Measurements from ENCODE around the gene TGM2.

The TGM2 gene

DNA sequence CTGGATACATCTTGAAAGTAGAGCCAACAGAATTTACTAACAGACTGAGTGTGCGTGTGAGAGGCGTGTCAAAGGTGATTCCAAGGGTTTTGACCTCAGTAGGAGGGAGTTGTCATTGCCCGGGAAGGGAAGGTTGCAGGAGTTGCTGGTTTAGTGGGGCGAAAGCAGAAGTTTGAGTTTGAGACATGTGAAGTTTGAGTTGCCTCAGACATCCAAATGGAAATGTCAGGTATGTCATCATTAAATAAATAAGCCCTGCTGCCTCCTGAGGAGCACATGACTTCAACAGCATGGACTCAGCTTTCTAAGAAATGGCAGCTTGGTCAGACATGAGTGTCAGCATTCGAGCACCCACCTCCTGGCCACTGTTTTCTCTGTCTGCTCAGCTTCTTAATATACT is 26.6 kb upstream of the TGM2 start:
- Histone ChIP-seq H3K79me2 (ENCODE audit: control insufficient read depth, insufficient read depth, low read length, poor library complexity) (no peaks in the 10 kb centered on the region), H3K4me3 (ENCODE audit: low read depth, low read length) (no peak overlapping the region), H3K23ac (ENCODE audit: low read length) (no peak overlapping the region), H3K18ac (ENCODE audit: low read length) (no peak overlapping the region), H3K27ac (ENCODE audit: low read depth, low read length) (no peak overlapping the region), H3K9me3 (ENCODE audit: insufficient read depth, low read depth, low read length) (no peaks in the 10 kb centered on the region), H3K27me3 (ENCODE audit: insufficient read depth, low read length) (no peaks in the 10 kb centered on the region), H2BK120ac (ENCODE audit: insufficient read depth, low read length, poor library complexity) (no peak overlapping the region), H4K12ac (ENCODE audit: low read depth, low read length) (no peak overlapping the region), H2AK5ac (ENCODE audit: low read length) (no peak overlapping the region), H3K4ac (ENCODE audit: low read depth, low read length) (no peak overlapping the region), H4K91ac (ENCODE audit: low read depth, low read length) (peak overlapping the region; percentile 21), H3K9ac (ENCODE audit: low read length) (no peak overlapping the region), H2BK5ac (ENCODE audit: low read depth, low read length, poor library complexity) (peak overlapping the region; percentile 18), H2AFZ (ENCODE audit: insufficient read depth, low read length, poor library complexity) (no peak overlapping the region), H3K4me2 (ENCODE audit: low read length) (no peak overlapping the region), H3K14ac (ENCODE audit: low read length) (no peak overlapping the region), H4K8ac (ENCODE audit: low read depth, low read length) (no peak overlapping the region), H2BK12ac (ENCODE audit: low read length) (peak overlapping the region; percentile 33), H3K79me1 (ENCODE audit: low read length) (peaks cover 32% of the 10 kb centered on the region), H3K36me3 (ENCODE audit: control insufficient read depth in 1 of 2, insufficient read depth in 2 of 2, low read length in 2 of 2) (no peaks in the 10 kb centered on the region), H3K4me1 (ENCODE audit: control insufficient read depth in 1 of 2, insufficient read depth in 2 of 2, low read length in 2 of 2) (peaks cover 13 to 29% of the 10 kb centered on the region in 2 experiments)
- WGBS (ENCODE audit: extremely low coverage, insufficient coverage, insufficient read length): no CpG with 5 or more reads among the region's 5 CpGs
- DNase-seq: no peak

DNA sequence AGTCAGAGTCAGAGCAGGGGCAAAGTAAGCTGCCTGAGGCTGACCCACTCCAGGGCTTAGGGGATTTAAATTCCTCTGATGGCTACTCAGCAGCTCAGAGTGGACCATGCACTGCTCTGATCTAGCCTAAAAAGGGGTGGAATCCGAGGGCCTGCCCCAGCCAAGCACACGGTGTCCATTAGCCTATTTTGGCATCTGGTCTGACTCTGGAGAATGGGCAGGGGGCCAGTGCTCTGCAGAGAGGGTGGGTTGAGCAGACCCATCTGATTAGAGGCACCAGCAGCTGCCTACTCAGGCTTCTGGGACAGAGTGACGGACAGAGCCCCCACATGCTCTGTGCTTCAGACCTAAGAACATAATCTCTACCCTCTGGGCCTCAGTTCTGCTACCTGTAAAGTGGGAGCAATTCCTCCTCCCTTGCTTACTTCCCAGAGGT is 25.9 kb upstream of the TGM2 start:
- no peaks in the 10 kb centered on the region for H3K36me3 ChIP-seq (ENCODE audit: control insufficient read depth in 1 of 2, insufficient read depth in 2 of 2, low read length in 2 of 2)
- no CpG with 5 or more reads among the region's 3 CpGs for WGBS (ENCODE audit: extremely low coverage, insufficient coverage, insufficient read length)
- H4K8ac ChIP-seq (ENCODE audit: low read depth, low read length): no peak overlapping the region
- H3K23ac ChIP-seq (ENCODE audit: low read length): no peak overlapping the region
- H2AFZ ChIP-seq (ENCODE audit: insufficient read depth, low read length, poor library complexity): no peak overlapping the region
- no peak overlapping the region for H3K9ac ChIP-seq (ENCODE audit: low read length)
- peaks cover 29% of the 10 kb centered on the region for H3K79me1 ChIP-seq (ENCODE audit: low read length)
- H3K4ac ChIP-seq (ENCODE audit: low read depth, low read length): no peak overlapping the region
- no peak overlapping the region for H2BK5ac ChIP-seq (ENCODE audit: low read depth, low read length, poor library complexity)
- peaks cover 7 to 23% of the 10 kb centered on the region in 2 experiments for H3K4me1 ChIP-seq (ENCODE audit: control insufficient read depth in 1 of 2, insufficient read depth in 2 of 2, low read length in 2 of 2)
- peak overlapping the region; percentile 48 for H2BK12ac ChIP-seq (ENCODE audit: low read length)
- H3K4me3 ChIP-seq (ENCODE audit: low read depth, low read length): no peak overlapping the region
- H4K91ac ChIP-seq (ENCODE audit: low read depth, low read length): peak overlapping the region; percentile 57
- no peak for DNase-seq
- no peaks in the 10 kb centered on the region for H3K27me3 ChIP-seq (ENCODE audit: insufficient read depth, low read length)
- H3K18ac ChIP-seq (ENCODE audit: low read length): no peak overlapping the region
- H3K9me3 ChIP-seq (ENCODE audit: insufficient read depth, low read depth, low read length): no peaks in the 10 kb centered on the region
- H3K27ac ChIP-seq (ENCODE audit: low read depth, low read length): no peak overlapping the region
- peak overlapping the region; percentile 7 for H2BK120ac ChIP-seq (ENCODE audit: insufficient read depth, low read length, poor library complexity)
- no peak overlapping the region for H2AK5ac ChIP-seq (ENCODE audit: low read length)
- H3K14ac ChIP-seq (ENCODE audit: low read length): no peak overlapping the region
- H3K79me2 ChIP-seq (ENCODE audit: control insufficient read depth, insufficient read depth, low read length, poor library complexity): no peaks in the 10 kb centered on the region
- H3K4me2 ChIP-seq (ENCODE audit: low read length): no peak overlapping the region
- no peak overlapping the region for H4K12ac ChIP-seq (ENCODE audit: low read depth, low read length)

DNA sequence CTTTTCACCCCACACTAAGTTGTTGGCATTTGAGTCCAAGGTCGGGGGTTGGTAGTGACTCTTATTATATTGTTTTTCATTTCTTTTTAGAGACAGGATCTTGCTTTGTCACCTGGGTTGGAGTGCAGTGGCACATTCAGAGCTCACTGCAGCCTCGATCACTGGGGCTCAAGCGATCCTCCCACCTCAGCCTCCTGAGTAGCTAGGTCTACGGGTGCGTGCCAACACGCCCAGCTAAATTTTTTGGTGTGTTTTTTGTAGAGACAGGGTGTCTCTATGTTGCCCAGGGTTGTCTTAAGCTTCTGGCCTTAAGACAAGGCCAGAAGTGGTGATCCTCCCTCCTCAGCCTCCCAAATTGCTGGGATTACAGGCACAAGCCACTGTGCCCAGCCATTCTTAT is 25.1 kb upstream of the TGM2 start:
- H3K4me2 ChIP-seq (ENCODE audit: low read length): no peak overlapping the region
- no peak overlapping the region for H3K4ac ChIP-seq (ENCODE audit: low read depth, low read length)
- H3K27ac ChIP-seq (ENCODE audit: low read depth, low read length): no peak overlapping the region
- H3K79me2 ChIP-seq (ENCODE audit: control insufficient read depth, insufficient read depth, low read length, poor library complexity): no peaks in the 10 kb centered on the region
- DNase-seq: no peak
- H4K12ac ChIP-seq (ENCODE audit: low read depth, low read length): no peak overlapping the region
- H3K23ac ChIP-seq (ENCODE audit: low read length): no peak overlapping the region
- no peak overlapping the region for H2BK5ac ChIP-seq (ENCODE audit: low read depth, low read length, poor library complexity)
- no peaks in the 10 kb centered on the region for H3K9me3 ChIP-seq (ENCODE audit: insufficient read depth, low read depth, low read length)
- H3K14ac ChIP-seq (ENCODE audit: low read length): no peak overlapping the region
- no peaks in the 10 kb centered on the region for H3K27me3 ChIP-seq (ENCODE audit: insufficient read depth, low read length)
- H4K8ac ChIP-seq (ENCODE audit: low read depth, low read length): no peak overlapping the region
- no peaks in the 10 kb centered on the region for H3K36me3 ChIP-seq (ENCODE audit: control insufficient read depth in 1 of 2, insufficient read depth in 2 of 2, low read length in 2 of 2)
- H2BK12ac ChIP-seq (ENCODE audit: low read length): peak overlapping the region; percentile 61
- H2AK5ac ChIP-seq (ENCODE audit: low read length): peak overlapping the region; percentile 56
- peak overlapping the region; percentile 53 for H2BK120ac ChIP-seq (ENCODE audit: insufficient read depth, low read length, poor library complexity)
- peaks cover 6 to 22% of the 10 kb centered on the region in 2 experiments for H3K4me1 ChIP-seq (ENCODE audit: control insufficient read depth in 1 of 2, insufficient read depth in 2 of 2, low read length in 2 of 2)
- peak overlapping the region; percentile 23 for H4K91ac ChIP-seq (ENCODE audit: low read depth, low read length)
- no peak overlapping the region for H3K9ac ChIP-seq (ENCODE audit: low read length)
- no peak overlapping the region for H2AFZ ChIP-seq (ENCODE audit: insufficient read depth, low read length, poor library complexity)
- H3K4me3 ChIP-seq (ENCODE audit: low read depth, low read length): no peak overlapping the region
- no peak overlapping the region for H3K18ac ChIP-seq (ENCODE audit: low read length)
- no CpG with 5 or more reads among the region's 6 CpGs for WGBS (ENCODE audit: extremely low coverage, insufficient coverage, insufficient read length)
- peaks cover 29% of the 10 kb centered on the region for H3K79me1 ChIP-seq (ENCODE audit: low read length)

DNA sequence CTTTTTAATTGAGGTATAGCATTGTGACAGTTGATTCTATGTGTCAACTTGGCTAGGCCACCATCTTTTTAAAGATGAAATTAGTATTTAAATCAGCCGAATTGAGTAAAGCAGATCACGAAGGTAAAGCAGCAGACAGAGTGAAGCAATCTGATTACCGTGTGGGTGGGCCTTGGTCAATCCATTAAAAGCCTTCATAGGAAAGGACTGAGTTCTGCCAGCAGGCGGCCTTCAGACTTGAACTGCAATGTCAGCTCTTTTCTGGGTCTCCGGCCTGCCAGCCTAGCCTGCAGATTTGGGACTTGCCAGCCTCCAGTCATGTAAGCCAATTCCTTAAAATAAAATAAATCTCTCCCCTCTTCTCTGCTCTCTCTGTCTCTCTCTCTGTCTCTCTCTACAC is 22.4 kb upstream of the TGM2 start:
- Histone ChIP-seq H3K23ac (ENCODE audit: low read length) (no peak overlapping the region), H2BK120ac (ENCODE audit: insufficient read depth, low read length, poor library complexity) (peak overlapping the region; percentile 70), H4K8ac (ENCODE audit: low read depth, low read length) (no peak overlapping the region), H3K4ac (ENCODE audit: low read depth, low read length) (no peak overlapping the region), H3K4me1 (ENCODE audit: control insufficient read depth in 1 of 2, insufficient read depth in 2 of 2, low read length in 2 of 2) (peaks cover 11 to 31% of the 10 kb centered on the region in 2 experiments), H2AFZ (ENCODE audit: insufficient read depth, low read length, poor library complexity) (peak overlapping the region; percentile 13), H3K79me1 (ENCODE audit: low read length) (peaks cover 29% of the 10 kb centered on the region), H3K9ac (ENCODE audit: low read length) (no peak overlapping the region), H3K27ac (ENCODE audit: low read depth, low read length) (no peak overlapping the region), H2BK5ac (ENCODE audit: low read depth, low read length, poor library complexity) (peak overlapping the region; percentile 27), H3K27me3 (ENCODE audit: insufficient read depth, low read length) (no peaks in the 10 kb centered on the region), H2BK12ac (ENCODE audit: low read length) (peak overlapping the region; percentile 70), H3K79me2 (ENCODE audit: control insufficient read depth, insufficient read depth, low read length, poor library complexity) (no peaks in the 10 kb centered on the region), H2AK5ac (ENCODE audit: low read length) (no peak overlapping the region), H3K4me2 (ENCODE audit: low read length) (no peak overlapping the region), H4K12ac (ENCODE audit: low read depth, low read length) (no peak overlapping the region), H3K9me3 (ENCODE audit: insufficient read depth, low read depth, low read length) (peaks cover under 1% of the 10 kb centered on the region), H3K36me3 (ENCODE audit: control insufficient read depth in 1 of 2, insufficient read depth in 2 of 2, low read length in 2 of 2) (no peaks in the 10 kb centered on the region), H4K91ac (ENCODE audit: low read depth, low read length) (peak overlapping the region; percentile 88), H3K14ac (ENCODE audit: low read length) (no peak overlapping the region), H3K4me3 (ENCODE audit: low read depth, low read length) (no peak overlapping the region), H3K18ac (ENCODE audit: low read length) (no peak overlapping the region)
- peak in 1 of 2 donors; percentile 61 for DNase-seq
- no CpG with 5 or more reads among the region's 5 CpGs for WGBS (ENCODE audit: extremely low coverage, insufficient coverage, insufficient read length)

Data from trophoblast cell (in vitro differentiated cells and primary cell).